ENCODE results near the gene FHL1.

The FHL1 gene

GRCh38 chrX:136146614-136147314 lies 569 bp upstream of the FHL1 start:
- H3K4me3 ChIP-seq, result peak overlapping the region; percentile 86
- peak overlapping the region; percentile 87 to 97 for H3K27ac ChIP-seq
- TF ChIP-seq, protein P1, sequence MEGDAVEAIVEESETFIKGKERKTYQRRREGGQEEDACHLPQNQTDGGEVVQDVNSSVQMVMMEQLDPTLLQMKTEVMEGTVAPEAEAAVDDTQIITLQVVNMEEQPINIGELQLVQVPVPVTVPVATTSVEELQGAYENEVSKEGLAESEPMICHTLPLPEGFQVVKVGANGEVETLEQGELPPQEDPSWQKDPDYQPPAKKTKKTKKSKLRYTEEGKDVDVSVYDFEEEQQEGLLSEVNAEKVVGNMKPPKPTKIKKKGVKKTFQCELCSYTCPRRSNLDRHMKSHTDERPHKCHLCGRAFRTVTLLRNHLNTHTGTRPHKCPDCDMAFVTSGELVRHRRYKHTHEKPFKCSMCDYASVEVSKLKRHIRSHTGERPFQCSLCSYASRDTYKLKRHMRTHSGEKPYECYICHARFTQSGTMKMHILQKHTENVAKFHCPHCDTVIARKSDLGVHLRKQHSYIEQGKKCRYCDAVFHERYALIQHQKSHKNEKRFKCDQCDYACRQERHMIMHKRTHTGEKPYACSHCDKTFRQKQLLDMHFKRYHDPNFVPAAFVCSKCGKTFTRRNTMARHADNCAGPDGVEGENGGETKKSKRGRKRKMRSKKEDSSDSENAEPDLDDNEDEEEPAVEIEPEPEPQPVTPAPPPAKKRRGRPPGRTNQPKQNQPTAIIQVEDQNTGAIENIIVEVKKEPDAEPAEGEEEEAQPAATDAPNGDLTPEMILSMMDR (IDR thresholded peaks at IDR 0.05), result no peak
- DNase-seq (ENCODE audit: low spot score), result no peak

- Histone ChIP-seq H3K4me3 (peak overlapping the region; percentile 86), H3K27ac (peak overlapping the region; percentile 96 to 97)
- no peak for DNase-seq (ENCODE audit: low spot score)
- TF ChIP-seq, protein P1 (IDR thresholded peaks at IDR 0.05), result no peak
Observed at GRCh38 chrX:136147976-136148375, 643 bp downstream of the FHL1 start.

GRCh38 chrX:136148391-136148790 lies 1.1 kb downstream of the FHL1 start:
- H3K27ac ChIP-seq, result peak overlapping the region; percentile 96 to 97
- peak overlapping the region; percentile 86 for H3K4me3 ChIP-seq
- DNase-seq (ENCODE audit: low spot score), result no peak
- TF ChIP-seq, protein P1 (IDR thresholded peaks at IDR 0.05), result no peak

GRCh38 chrX:136154998-136155397 lies 7.7 kb downstream of the FHL1 start:
- H3K4me3 ChIP-seq, result peak overlapping the region; percentile 39
- no peak for DNase-seq (ENCODE audit: low spot score)
- H3K27ac ChIP-seq, result peak overlapping the region; percentile 35 to 55
- TF ChIP-seq, protein P1 (IDR thresholded peaks at IDR 0.05), result no peak

DNA sequence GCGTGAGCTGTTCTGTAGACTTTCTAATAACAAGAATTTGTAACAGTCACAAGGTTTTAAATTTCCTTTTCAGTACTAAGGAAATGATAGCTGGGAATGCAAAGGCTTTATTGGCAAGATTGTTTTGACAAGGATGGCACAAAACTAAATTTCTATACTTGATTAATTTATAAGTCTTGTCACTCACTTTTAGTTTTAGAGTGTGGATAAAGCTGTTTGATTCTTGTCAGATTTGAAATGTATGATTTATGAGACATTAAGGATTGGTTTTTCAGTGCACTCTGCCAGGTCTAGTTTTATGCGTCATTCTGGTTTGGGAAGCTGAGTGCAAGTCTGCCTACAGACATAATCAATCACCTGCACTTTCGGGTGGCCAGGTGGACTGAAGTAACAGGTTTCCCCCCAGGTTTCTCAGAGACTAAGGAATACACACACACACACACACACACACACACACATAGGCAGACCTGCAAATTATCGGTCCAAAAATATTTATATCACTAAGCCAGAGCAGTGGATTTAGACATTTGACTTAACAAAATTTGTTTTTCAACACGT lies 9.3 kb downstream of the FHL1 start:
- Histone ChIP-seq H3K4me3 (peak overlapping the region; percentile 41), H3K27ac (peak overlapping the region; percentile 40 to 74)
- TF ChIP-seq, protein P1 (IDR thresholded peaks at IDR 0.05), result no peak
- DNase-seq (ENCODE audit: low spot score), result no peak

GRCh38 chrX:136157187-136157586 lies 9.9 kb downstream of the FHL1 start:
- H3K4me3 ChIP-seq, result peak overlapping the region; percentile 41
- peak overlapping the region; percentile 40 to 74 for H3K27ac ChIP-seq
- DNase-seq (ENCODE audit: low spot score), result no peak
- TF ChIP-seq, protein P1 (IDR thresholded peaks at IDR 0.05), result no peak

DNA sequence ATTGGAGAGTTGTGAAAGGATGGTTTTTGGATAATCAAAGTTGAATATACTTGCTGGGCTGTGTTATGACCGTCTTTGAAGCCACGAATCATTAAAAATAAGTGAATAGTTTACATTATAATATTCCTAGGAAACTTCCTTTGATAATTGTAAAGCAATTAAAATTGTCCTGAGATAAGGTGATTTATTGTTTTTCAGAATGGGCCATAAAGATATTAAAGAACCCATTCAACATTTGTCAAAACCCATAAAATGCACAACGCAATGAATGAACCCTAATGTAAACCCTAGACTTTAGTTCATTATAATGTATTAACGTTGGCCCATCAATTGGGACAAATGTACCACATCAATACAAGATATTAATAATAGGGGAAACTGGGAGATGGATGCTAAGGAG lies 11.4 kb downstream of the FHL1 start:
- Histone ChIP-seq H3K27ac (peak overlapping the region; percentile 44 to 74), H3K4me3 (no peak overlapping the region)
- TF ChIP-seq, protein P1 (IDR thresholded peaks at IDR 0.05), result no peak

More for the DNA sequence above, 11.4 kb downstream of the FHL1 start:
- DNase-seq (ENCODE audit: low spot score), result no peak

All from coronary artery (tissue), 2 donors.